ENCODE data around the gene TLR2. TPM values are rescaled to one million over a fixed set of nuclear protein-coding genes. Genes with fewer than 3 reads are reported as not detected.

The TLR2 gene
- polyA plus RNA-seq, 1 donor (not counting 4 experiments of a cell fraction or from before 2014, with no cell fraction given): 1.8 TPM

DNA sequence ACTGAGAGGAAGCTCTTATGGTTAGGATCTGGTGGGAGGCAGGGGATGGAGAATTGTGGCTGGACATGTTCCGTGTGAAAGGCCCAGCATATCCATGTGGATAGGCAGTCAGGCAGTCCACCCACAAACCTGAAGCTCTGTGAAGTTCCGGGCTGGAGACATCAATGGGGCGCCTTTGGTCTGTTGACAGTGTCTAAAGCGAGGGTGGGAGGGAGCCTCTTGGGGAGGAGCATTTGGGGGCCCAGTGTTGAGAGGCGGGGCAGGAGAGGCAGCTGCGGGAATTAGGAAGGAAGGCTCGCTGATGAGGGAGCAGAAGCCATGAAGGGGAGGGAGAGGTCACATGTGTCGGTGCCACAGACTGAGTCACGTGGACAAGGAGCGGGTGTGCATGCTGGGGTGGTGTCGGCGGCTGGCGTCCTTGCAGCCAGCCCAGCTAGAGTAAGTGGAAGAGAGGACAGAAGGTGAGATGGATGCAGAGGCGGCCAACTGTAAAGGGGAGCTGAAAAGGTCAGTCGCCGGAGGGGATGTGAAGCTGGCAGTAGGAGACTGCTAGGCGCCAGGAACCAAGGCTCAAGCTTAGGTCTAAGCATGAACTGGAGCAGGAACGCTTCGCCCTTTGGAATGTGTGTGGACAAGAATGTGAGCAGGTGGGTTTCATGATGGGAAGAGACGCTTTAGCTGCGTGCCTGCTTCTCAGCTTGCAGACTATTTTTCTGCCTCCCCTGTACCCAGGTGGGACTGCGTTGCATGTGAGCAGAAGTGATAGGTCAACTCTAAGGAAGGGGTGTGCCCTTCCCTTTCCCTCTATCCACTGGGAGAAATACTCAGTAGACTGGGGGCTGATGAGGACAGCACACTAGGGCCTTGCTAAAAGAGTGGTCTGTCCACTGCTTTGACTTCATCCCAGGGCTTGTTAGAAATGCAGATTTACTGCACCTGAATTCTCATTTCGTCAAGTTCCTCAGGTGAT lies 44.0 kb upstream of the TLR2 start:
- TF ChIP-seq EZH2 (IDR thresholded peaks at IDR 0.05; ENCODE audit: low read length): no peak
- TF ChIP-seq, protein P1, sequence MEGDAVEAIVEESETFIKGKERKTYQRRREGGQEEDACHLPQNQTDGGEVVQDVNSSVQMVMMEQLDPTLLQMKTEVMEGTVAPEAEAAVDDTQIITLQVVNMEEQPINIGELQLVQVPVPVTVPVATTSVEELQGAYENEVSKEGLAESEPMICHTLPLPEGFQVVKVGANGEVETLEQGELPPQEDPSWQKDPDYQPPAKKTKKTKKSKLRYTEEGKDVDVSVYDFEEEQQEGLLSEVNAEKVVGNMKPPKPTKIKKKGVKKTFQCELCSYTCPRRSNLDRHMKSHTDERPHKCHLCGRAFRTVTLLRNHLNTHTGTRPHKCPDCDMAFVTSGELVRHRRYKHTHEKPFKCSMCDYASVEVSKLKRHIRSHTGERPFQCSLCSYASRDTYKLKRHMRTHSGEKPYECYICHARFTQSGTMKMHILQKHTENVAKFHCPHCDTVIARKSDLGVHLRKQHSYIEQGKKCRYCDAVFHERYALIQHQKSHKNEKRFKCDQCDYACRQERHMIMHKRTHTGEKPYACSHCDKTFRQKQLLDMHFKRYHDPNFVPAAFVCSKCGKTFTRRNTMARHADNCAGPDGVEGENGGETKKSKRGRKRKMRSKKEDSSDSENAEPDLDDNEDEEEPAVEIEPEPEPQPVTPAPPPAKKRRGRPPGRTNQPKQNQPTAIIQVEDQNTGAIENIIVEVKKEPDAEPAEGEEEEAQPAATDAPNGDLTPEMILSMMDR (optimal IDR thresholded peaks at IDR 0.05 in 1 of 3, IDR thresholded peaks at IDR 0.05 in 1 of 3, conservative IDR thresholded peaks at IDR 0.05 in 1 of 3; ENCODE audit: extremely low read depth in 1 of 3, insufficient read depth in 2 of 3, low read length in 3 of 3): no peak
- Histone ChIP-seq H4K20me1 (ENCODE audit: control insufficient read depth, extremely low read depth, insufficient read depth, low read length) (no peaks in the 10 kb centered on the region), H3K4me3 (ENCODE audit: control insufficient read depth in 2 of 3, extremely low read depth in 1 of 3, insufficient read depth in 2 of 3, low read depth in 1 of 3, low read length in 3 of 3) (no peak overlapping the region), H2AFZ (ENCODE audit: control insufficient read depth, low read length) (no peak overlapping the region), H3K27me3 (ENCODE audit: control insufficient read depth, extremely low read depth, insufficient read depth, low read length) (no peaks in the 10 kb centered on the region), H3K4me2 (ENCODE audit: control insufficient read depth, extremely low read depth, insufficient read depth, low read depth, low read length) (no peak overlapping the region), H3K9ac (ENCODE audit: control insufficient read depth, extremely low read depth, insufficient read depth, low read length) (no peak overlapping the region), H3K36me3 (ENCODE audit: control insufficient read depth in 2 of 2, extremely low read depth in 1 of 2, insufficient read depth in 2 of 2, low read length in 2 of 2) (peaks cover 5 to 7% of the 10 kb centered on the region in 2 experiments), H3K9me1 (ENCODE audit: control insufficient read depth, extremely low read depth, insufficient read depth, low read length) (no peaks in the 10 kb centered on the region), H3K79me2 (ENCODE audit: control insufficient read depth, insufficient read depth, low read length) (no peaks in the 10 kb centered on the region), H3K27ac (ENCODE audit: control insufficient read depth, insufficient read depth, low read length) (no peak overlapping the region), H3K4me1 (ENCODE audit: control insufficient read depth, extremely low read depth, insufficient read depth, low read length) (peaks cover 3% of the 10 kb centered on the region), H3K9me3 (ENCODE audit: control insufficient read depth, low read depth, low read length) (peaks cover under 1% of the 10 kb centered on the region)
- DNase-seq (ENCODE audit: low read depth, low spot score) (no peak), FAIRE-seq (no peak)
- dilution Hi-C loops (cut with MboI; ENCODE audit: extremely low pct_ligation_motif_present, low sequenced_read_pairs): no loop called here

DNA sequence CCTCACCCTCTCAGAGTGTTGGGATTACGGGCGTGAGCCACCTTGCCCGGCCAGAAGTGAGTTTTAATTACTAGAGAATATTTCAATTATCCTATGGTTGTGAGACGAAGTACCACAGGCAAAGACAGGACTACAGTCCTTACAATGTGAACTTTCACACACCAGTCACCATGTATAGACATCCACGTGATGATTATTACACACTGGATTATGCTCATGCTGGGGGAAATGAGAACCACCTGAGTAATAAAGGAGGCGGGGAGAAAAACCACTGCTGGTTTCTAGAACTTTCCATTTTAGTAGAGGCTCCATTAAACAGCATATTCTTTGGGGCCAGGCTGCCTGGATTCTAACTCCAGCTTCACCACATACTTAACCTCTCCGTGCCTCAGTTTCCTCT lies 42.5 kb upstream of the TLR2 start:
- Histone ChIP-seq H3K27me3 (ENCODE audit: control insufficient read depth, extremely low read depth, insufficient read depth, low read length) (no peaks in the 10 kb centered on the region), H3K9ac (ENCODE audit: control insufficient read depth, extremely low read depth, insufficient read depth, low read length) (no peak overlapping the region), H3K4me2 (ENCODE audit: control insufficient read depth, extremely low read depth, insufficient read depth, low read depth, low read length) (no peak overlapping the region), H3K4me3 (ENCODE audit: control insufficient read depth in 2 of 3, extremely low read depth in 1 of 3, insufficient read depth in 2 of 3, low read depth in 1 of 3, low read length in 3 of 3) (no peak overlapping the region), H3K4me1 (ENCODE audit: control insufficient read depth, extremely low read depth, insufficient read depth, low read length) (peaks cover 3% of the 10 kb centered on the region), H3K36me3 (ENCODE audit: control insufficient read depth in 2 of 2, extremely low read depth in 1 of 2, insufficient read depth in 2 of 2, low read length in 2 of 2) (peaks cover 0 to 3% of the 10 kb centered on the region in 2 experiments), H3K9me1 (ENCODE audit: control insufficient read depth, extremely low read depth, insufficient read depth, low read length) (no peaks in the 10 kb centered on the region), H3K27ac (ENCODE audit: control insufficient read depth, insufficient read depth, low read length) (no peak overlapping the region), H3K9me3 (ENCODE audit: control insufficient read depth, low read depth, low read length) (peaks cover 2% of the 10 kb centered on the region), H3K79me2 (ENCODE audit: control insufficient read depth, insufficient read depth, low read length) (no peaks in the 10 kb centered on the region), H2AFZ (ENCODE audit: control insufficient read depth, low read length) (no peak overlapping the region), H4K20me1 (ENCODE audit: control insufficient read depth, extremely low read depth, insufficient read depth, low read length) (no peaks in the 10 kb centered on the region)
- no peak for TF ChIP-seq EZH2 (IDR thresholded peaks at IDR 0.05; ENCODE audit: low read length)
- TF ChIP-seq, protein P1 (optimal IDR thresholded peaks at IDR 0.05 in 1 of 3, IDR thresholded peaks at IDR 0.05 in 1 of 3, conservative IDR thresholded peaks at IDR 0.05 in 1 of 3; ENCODE audit: extremely low read depth in 1 of 3, insufficient read depth in 2 of 3, low read length in 3 of 3): no peak
- DNase-seq (ENCODE audit: low read depth, low spot score) (no peak), FAIRE-seq (no peak)
- dilution Hi-C loops (cut with MboI; ENCODE audit: extremely low pct_ligation_motif_present, low sequenced_read_pairs): no loop called here
